HG03571 (cell line): ENCODE measurements around the gene DHX29.

ENCODE experiments used
- ATAC-seq: cut with Tn5 transposase; IDR thresholded peaks from one replicate; pipeline ENCODE4 v1.9.1; 2021; ENCODE audit not compliant: unreplicated experiment

DHX29 gene

GRCh38 chr5:55313870-55314617, 6.5 kb upstream of the DHX29 start:
- no peak for ATAC-seq

GRCh38 chr5:55308254-55308836, 851 bp upstream of the DHX29 start:
- no peak for ATAC-seq

DNA sequence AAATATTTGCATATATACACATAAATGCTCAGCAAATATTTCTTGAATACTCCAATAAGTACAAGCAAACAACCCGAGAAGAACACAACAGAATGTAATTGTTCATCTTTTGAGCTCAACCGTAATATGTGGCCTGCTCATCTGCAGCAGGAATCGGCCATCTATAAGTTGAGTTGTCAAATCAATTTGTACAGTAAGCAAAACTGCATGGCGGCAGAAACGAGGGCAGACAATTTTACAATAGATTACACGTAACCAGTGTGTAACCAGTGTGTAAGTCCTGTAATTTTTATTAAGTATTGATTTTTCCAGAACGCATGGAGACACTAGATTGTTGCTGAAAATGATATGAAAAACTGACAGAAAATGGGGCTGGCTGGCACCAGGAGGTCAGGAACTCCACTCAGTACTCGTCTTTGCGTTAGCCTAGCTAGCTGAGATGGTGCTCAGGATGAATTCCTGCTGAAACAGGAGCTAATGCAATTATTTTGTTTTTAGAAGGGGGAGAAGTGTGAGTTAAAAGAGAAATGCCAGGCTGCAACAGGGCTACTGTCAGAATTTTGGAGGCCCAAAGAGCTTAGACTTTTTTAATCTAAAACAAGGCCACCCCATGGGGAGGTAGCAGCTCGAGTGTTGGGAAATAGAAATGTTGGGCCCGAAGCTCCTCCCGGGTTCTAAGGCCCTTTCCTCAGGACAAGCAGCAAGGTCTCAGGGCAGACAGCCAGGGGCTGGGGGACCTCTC, 682 bp downstream of the DHX29 start:
- ATAC-seq = no peak

- ATAC-seq = no peak
Measured at GRCh38 chr5:55305345-55305744, 2.1 kb downstream of the DHX29 start.

DNA sequence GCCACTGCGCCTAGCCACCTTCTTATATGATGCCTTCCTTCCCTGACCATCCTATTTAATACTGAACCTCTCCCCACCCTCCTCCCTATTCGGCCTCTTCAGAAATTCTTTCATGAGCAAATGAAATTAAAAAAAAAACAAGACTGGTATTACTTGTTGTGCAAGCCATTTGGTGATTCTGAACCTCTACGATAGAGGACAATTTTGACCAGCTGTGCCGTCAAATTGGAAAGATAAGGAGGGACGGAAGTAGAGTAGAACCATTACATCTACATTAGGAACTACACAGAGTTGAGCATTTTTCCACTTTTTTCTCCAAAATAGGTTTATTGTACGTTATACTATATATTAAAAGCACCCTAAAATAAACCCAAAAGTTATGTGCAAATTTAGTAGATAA, 2.9 kb downstream of the DHX29 start:
- no peak for ATAC-seq

DNA sequence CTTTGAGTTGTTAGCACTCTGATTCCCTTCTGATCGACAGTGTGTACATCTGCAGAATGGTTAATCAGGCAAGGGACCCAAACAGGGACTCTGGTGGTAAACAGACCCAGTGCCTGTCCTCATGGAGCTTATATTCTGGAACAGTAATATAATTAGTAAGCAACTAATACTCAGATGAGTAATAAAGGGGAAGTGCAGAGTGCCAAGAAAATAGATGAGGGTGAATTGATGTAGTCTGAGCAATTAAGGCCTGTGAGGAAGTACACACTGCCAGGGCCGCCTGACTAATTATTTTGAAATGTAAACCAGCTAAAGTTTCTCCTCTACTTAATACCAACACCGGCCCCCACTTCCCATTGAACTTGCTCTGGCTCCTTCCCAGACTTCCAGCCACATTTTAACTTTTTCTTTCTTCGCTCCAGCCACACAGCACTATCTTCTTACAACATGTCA, 4.2 kb downstream of the DHX29 start:
- no peak for ATAC-seq

DNA sequence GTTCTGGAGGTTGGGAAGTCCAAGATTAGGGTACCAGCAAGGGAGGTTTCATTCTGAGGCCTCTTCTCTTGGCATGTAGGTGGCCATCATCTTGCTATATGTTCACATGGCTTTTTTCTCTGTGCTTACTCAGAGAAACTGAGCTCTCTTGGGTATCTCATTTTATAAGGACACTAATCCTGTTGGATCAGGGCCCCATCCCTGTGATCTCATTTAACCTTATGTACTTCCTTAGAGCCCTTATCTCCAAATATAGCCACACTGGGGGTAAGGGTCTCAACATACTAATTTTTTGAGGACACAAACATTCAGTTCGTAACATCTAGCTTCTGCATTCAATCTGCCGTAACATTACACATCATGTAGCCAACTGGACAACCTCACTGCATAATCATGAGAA, 6.6 kb downstream of the DHX29 start:
- ATAC-seq = no peak

GRCh38 chr5:55294935-55295334, 12.6 kb downstream of the DHX29 start:
- no peak for ATAC-seq

- ATAC-seq = no peak
Measured at GRCh38 chr5:55290991-55291390, 16.5 kb downstream of the DHX29 start.

DNA sequence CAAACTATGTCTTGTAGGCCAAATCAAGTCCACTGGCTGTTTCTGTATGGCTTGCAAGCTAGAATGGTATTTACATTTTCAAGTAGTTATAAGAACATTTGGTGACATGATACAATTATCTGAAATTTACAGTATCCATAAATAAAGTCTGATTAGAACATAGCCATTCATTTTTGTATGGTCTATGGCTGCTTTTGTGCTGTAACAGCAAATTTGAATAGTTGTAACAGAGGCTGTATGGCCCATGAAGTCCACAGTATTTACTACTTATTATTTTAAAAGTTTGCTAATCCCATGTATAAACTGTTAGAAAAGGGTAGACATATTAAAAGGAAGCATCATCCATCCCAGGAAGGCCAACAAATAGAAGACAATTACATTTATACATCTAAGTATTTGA, 17.7 kb downstream of the DHX29 start:
- ATAC-seq = no peak

GRCh38 chr5:55286411-55286933, 21.0 kb downstream of the DHX29 start:
- ATAC-seq = no peak

DNA sequence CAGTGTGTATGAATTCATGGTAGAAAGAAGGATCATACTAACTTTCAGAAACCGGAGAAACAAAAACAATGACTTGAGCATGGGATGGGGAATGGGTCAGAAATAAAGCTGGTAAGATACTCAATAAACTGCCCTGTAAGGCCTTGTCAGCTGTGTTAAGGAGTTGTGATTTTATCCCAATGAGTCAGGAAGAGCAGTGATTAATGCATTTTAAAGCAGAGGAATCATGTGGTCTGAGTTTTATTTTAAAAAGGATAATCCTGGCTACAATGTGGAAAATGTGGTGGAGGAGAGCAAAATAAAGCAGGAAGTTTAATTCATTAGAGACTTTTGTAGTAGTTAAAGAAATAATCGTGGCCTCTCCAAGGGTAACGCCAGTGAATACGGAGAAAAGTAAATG, 28.7 kb downstream of the DHX29 start:
- ATAC-seq = no peak

GRCh38 chr5:55276771-55277170, 30.7 kb downstream of the DHX29 start:
- ATAC-seq = no peak

DNA sequence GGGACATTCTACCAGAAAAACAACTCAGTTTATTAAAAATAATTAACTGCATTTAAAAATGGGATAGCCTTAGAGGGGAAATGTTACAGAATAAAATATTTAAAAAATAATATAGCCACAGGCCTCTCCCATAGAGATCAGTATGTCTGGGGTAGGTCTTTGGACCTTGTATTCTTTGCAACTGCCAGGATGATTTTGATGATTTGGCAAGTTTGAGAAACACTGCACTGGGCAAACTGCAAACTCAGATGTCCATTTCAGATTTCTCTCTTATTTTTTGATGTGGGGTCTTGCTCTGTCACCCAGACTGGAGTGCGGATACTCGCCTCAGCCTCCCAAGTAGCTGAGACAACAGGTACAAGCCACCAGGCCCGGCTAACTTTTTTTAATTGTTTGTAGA, 49.2 kb downstream of the DHX29 start:
- ATAC-seq = no peak

DNA sequence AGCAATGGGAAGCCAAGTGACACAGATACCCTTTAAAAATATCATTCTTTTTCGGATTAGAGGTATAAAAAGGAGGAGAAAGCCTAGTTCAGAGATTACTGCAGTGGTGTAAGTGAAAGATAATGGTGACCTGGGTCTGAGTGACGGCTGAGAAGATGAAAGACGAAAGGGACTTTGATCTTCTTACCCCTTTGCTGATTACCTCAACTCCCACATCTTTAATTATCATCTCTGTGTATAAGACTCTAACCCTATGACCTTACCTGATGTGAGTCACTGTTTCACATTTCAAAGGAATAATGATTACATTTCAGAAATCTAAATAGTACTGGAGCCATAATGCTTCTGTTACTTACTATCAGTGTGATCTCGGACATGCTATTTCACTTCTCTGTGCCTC, 52.7 kb downstream of the DHX29 start:
- no peak for ATAC-seq

GRCh38 chr5:55250064-55250463, 57.4 kb downstream of the DHX29 start:
- ATAC-seq = no peak

DNA sequence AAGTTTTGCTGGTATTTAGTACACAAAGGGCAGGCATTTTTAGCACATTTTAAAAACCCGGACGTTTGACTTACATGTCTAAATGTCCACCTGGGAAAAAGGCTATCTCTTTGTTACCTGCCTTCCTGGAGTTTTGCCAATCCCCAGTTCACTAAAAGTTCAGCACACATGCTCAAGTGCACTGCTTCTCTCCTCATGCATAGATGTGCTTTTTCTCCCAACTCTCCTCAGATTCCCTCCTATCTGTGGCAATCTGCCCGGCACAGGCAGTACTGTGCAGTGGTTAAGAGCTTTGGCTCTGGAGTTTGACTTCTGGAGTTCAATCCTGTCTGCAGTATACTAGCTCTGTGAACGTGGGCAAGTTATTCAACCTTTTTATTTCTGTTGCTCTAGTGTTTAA, 65.7 kb downstream of the DHX29 start:
- no peak for ATAC-seq

DNA sequence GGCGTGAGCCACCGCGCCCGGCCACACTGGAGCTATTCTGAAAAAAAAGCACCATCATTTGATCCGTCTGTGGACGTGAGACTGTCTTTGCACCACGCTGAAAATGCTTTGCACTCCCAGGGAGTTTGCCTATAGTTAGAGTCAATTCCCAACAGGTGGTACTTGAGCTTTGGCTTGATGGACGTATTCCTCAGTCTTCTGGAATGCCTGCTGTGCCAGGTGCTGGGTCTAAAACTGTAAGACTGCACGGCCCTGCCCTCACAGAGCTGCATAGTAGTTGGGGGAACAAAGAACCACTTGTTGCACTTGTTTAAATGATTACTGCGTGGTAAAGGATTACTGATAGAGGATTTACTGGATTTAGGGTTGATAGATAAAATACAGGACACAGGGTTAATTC, 70.7 kb downstream of the DHX29 start:
- no peak for ATAC-seq

DNA sequence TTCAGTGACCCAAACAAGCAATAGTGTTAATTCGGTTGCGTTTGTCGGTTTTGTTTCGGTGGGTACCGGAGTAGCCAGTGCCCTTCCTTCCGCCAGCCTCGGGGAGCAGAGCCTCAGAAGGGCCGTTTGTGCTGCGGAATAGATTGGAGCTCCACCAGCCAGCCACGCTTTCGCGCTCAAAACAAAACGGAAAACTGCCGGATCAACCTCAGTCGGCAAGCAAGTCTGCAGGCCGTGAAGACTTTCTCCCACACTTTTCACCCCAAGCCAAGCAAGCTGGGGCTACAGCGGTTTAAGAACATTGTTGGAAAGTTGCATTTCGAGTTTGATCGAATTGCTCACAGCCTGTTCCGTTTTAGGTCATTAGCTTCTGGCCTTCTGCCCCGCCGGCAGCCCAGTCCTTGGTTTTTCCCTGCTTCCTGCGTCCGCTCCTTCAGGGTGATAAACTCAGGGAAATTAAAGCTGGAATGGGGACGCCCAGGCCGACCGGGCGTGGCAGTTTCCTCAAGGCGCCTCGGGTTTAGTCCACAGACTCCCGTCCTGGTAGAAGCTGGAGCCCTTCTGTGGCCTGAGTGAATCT, 73.3 kb downstream of the DHX29 start:
- no peak for ATAC-seq

GRCh38 chr5:55232985-55233928, 74.2 kb downstream of the DHX29 start, which contains the start of gene CCNO:
CCNO (minus strand) TSS chr5:55233608; CDS start chr5:55233523, 85 bp downstream.
- ATAC-seq = no peak
